Myocyte (in vitro differentiated cells): ENCODE measurements around the gene TAX1BP1. TPM values are rescaled to one million over a fixed set of nuclear protein-coding genes. Genes with fewer than 3 reads are reported as not detected.
"Not testable (repeated sequence)": the region's sequence is repeated elsewhere in the genome, so short reads cannot be mapped to it uniquely, and the experiment has no call there.

ENCODE experiments used
- DNase-seq: peaks from one replicate; pipeline ENCODE4 v3.0.0-alpha.2; 2012; ENCODE audit warnings: low read depth
- total RNA-seq: library from RNA; depleted of rRNA; stranded (reverse); fragments of >200 nt; gene quantifications from 2 replicates; pipeline ENCODE4 v1.2.3, GENCODE V29; 2014

The TAX1BP1 gene
- total RNA-seq, 1 donor from 2014 or later = 185 TPM

- DNase-seq = no peak
Measured at GRCh38 chr7:27737616-27738015, 2.3 kb upstream of the TAX1BP1 start.

- DNase-seq = no peak
Measured at GRCh38 chr7:27739301-27739908, 557 bp upstream of the TAX1BP1 start.

GRCh38 chr7:27740449-27741086 is 606 bp downstream of the TAX1BP1 start:
- DNase-seq = peak; percentile 89

GRCh38 chr7:27742091-27742710 is 2.2 kb downstream of the TAX1BP1 start:
- DNase-seq = not testable (repeated sequence)

GRCh38 chr7:27745064-27745583 is 5.2 kb downstream of the TAX1BP1 start:
- DNase-seq = peak; percentile 59

- no peak for DNase-seq
Measured at GRCh38 chr7:27746486-27746885, 6.5 kb downstream of the TAX1BP1 start.

- DNase-seq = no peak
Measured at GRCh38 chr7:27746978-27747377, 7.0 kb downstream of the TAX1BP1 start.

GRCh38 chr7:27747589-27748368 is 7.8 kb downstream of the TAX1BP1 start:
- no peak for DNase-seq

GRCh38 chr7:27750316-27750715 is 10.4 kb downstream of the TAX1BP1 start:
- DNase-seq = no peak

- DNase-seq = peak; percentile 93
Measured at GRCh38 chr7:27751888-27752660, 12.1 kb downstream of the TAX1BP1 start.

GRCh38 chr7:27753863-27754262 is 13.9 kb downstream of the TAX1BP1 start:
- no peak for DNase-seq

GRCh38 chr7:27756298-27756697 is 16.3 kb downstream of the TAX1BP1 start:
- peak; percentile 13 for DNase-seq

GRCh38 chr7:27759491-27759890 is 19.5 kb downstream of the TAX1BP1 start:
- no peak for DNase-seq

GRCh38 chr7:27762062-27762461 is 22.1 kb downstream of the TAX1BP1 start:
- DNase-seq = no peak

GRCh38 chr7:27763983-27764508 is 24.1 kb downstream of the TAX1BP1 start:
- no peak for DNase-seq

GRCh38 chr7:27765841-27766240 is 25.9 kb downstream of the TAX1BP1 start:
- DNase-seq = peak; percentile 76

- no peak for DNase-seq
Measured at GRCh38 chr7:27767374-27767773, 27.4 kb downstream of the TAX1BP1 start.

GRCh38 chr7:27771111-27771510 is 31.1 kb downstream of the TAX1BP1 start:
- DNase-seq = no peak

- DNase-seq = peak; percentile 61
Measured at GRCh38 chr7:27774717-27775328, 34.9 kb downstream of the TAX1BP1 start.

GRCh38 chr7:27775782-27776181 is 35.8 kb downstream of the TAX1BP1 start:
- no peak for DNase-seq
